ENCODE data around the gene RPL10. TPM values are rescaled to one million over a fixed set of nuclear protein-coding genes. Genes with fewer than 3 reads are reported as not detected.

RPL10 gene
- total RNA-seq, 1 donor from 2014 or later, result 2,985 TPM

DNA sequence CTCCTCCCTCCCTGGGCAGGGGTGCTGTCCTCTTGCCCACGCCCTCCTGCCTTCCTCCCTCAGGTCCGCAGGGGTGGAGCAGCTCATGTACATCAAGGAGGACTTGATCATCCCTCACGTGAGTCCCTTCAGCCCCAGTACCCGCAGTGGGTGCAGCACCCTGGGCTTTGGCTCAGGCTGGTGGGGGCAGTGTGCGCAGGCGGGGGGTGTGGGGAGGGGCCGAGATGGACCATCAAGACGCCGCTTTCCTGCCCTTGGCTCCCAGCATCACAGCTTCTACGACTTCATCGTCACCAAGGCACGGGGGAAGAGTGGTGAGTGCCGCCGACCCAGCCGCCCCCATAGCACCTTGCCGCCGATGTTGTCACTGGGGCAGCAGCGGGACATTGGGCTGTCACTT lies 51.4 kb downstream of the RPL10 start:
- no peak for DNase-seq (ENCODE audit: low spot score)

GRCh38 chrX:154450312-154450711 lies 52.1 kb downstream of the RPL10 start:
- DNase-seq (ENCODE audit: low spot score), result no peak

Other genes starting within 250 kb of the RPL10 start
- not detected for gene OPN1MW, start 215.8 kb upstream of the RPL10 start, total RNA-seq (ENCODE audit: insufficient read depth, low replicate concordance)
- gene OPN1MW2, start 178.6 kb upstream of the RPL10 start, total RNA-seq (ENCODE audit: insufficient read depth, low replicate concordance), result not detected
- not detected for gene OPN1MW3, start 140.8 kb upstream of the RPL10 start, total RNA-seq (ENCODE audit: insufficient read depth, low replicate concordance)
- not detected for gene TEX28, start 103.3 kb upstream of the RPL10 start, total RNA-seq (ENCODE audit: insufficient read depth, low replicate concordance)
- gene TKTL1, start 102.6 kb upstream of the RPL10 start, total RNA-seq (ENCODE audit: insufficient read depth, low replicate concordance), result 22.4 TPM
- gene FLNA, start 23.7 kb upstream of the RPL10 start, total RNA-seq (ENCODE audit: insufficient read depth, low replicate concordance), result 4,615 TPM
- 22.9 TPM for gene EMD, start 19.1 kb upstream of the RPL10 start, total RNA-seq (ENCODE audit: insufficient read depth, low replicate concordance)
- 27.7 TPM for gene DNASE1L1, start 10.9 kb downstream of the RPL10 start, total RNA-seq (ENCODE audit: insufficient read depth, low replicate concordance)
- 33.7 TPM for gene TAFAZZIN, start 13.2 kb downstream of the RPL10 start, total RNA-seq (ENCODE audit: insufficient read depth, low replicate concordance)
- 31.5 TPM for gene ATP6AP1, start 30.3 kb downstream of the RPL10 start, total RNA-seq (ENCODE audit: insufficient read depth, low replicate concordance)
- gene GDI1, start 38.8 kb downstream of the RPL10 start, total RNA-seq (ENCODE audit: insufficient read depth, low replicate concordance), result 55.4 TPM
- gene FAM50A, start 45.8 kb downstream of the RPL10 start, total RNA-seq (ENCODE audit: insufficient read depth, low replicate concordance), result 19.3 TPM
- 10.1 TPM for gene PLXNA3, start 59.9 kb downstream of the RPL10 start, total RNA-seq (ENCODE audit: insufficient read depth, low replicate concordance)
- gene LAGE3, start 80.9 kb downstream of the RPL10 start, total RNA-seq (ENCODE audit: insufficient read depth, low replicate concordance), result 14.9 TPM
- gene UBL4A, start 88.2 kb downstream of the RPL10 start, total RNA-seq (ENCODE audit: insufficient read depth, low replicate concordance), result 15.2 TPM
- gene SLC10A3, start 92.3 kb downstream of the RPL10 start, total RNA-seq (ENCODE audit: insufficient read depth, low replicate concordance), result 10.4 TPM
- 33.2 TPM for gene FAM3A, start 117.9 kb downstream of the RPL10 start, total RNA-seq (ENCODE audit: insufficient read depth, low replicate concordance)
- 12.3 TPM for gene G6PD, start 148.5 kb downstream of the RPL10 start, total RNA-seq (ENCODE audit: insufficient read depth, low replicate concordance)
- gene IKBKG, start 149.2 kb downstream of the RPL10 start, total RNA-seq (ENCODE audit: insufficient read depth, low replicate concordance), result 4.8 TPM
- not detected for gene CTAG1A, start 186.8 kb downstream of the RPL10 start, total RNA-seq (ENCODE audit: insufficient read depth, low replicate concordance)
- gene CTAG1B, start 220.9 kb downstream of the RPL10 start, total RNA-seq (ENCODE audit: insufficient read depth, low replicate concordance), result not detected